Endodermal cell (in vitro differentiated cells): ENCODE measurements around the gene RIMS4. TPM values are rescaled to one million over a fixed set of nuclear protein-coding genes. Genes with fewer than 3 reads are reported as not detected.
A peak's percentile ranks its signal among the peaks of the same experiment; 100 is the strongest.

Source experiments
- DNase-seq: peaks from one replicate; pipeline ENCODE4 v3.0.0-alpha.2; 2017
- H3K27ac ChIP-seq: 2 replicates; pipeline ENCODE4 v1.5.1; 2013; ENCODE audit warnings: mild to moderate bottlenecking, low read depth, low read length, moderate library complexity
- H3K27me3 ChIP-seq: 2 replicates; pipeline ENCODE4 v1.6.1; 2013; ENCODE audit warnings: mild to moderate bottlenecking, low read length, moderate library complexity; ENCODE audit not compliant: insufficient read depth, control insufficient read depth, poor library complexity, severe bottlenecking
- H3K36me3 ChIP-seq: 2 replicates; pipeline ENCODE4 v1.7.0; 2013; ENCODE audit warnings: mild to moderate bottlenecking, low read length, moderate library complexity; ENCODE audit not compliant: control insufficient read depth, insufficient read depth
- H3K4me1 ChIP-seq: one replicate; pipeline ENCODE4 v1.7.0; 2013; ENCODE audit warnings: low read length; ENCODE audit not compliant: control insufficient read depth, insufficient read depth
- H3K4me3 ChIP-seq: 2 replicates; pipeline ENCODE4 v1.5.1; 2013; ENCODE audit warnings: mild to moderate bottlenecking, low read length, moderate library complexity
- H3K9ac ChIP-seq: 2 replicates; pipeline ENCODE4 v1.6.1; 2013; ENCODE audit warnings: mild to moderate bottlenecking, low read length, moderate library complexity; ENCODE audit not compliant: poor library complexity, severe bottlenecking; ENCODE audit errors: extremely low read depth
- H3K9me3 ChIP-seq: 2 replicates; pipeline ENCODE4 v1.6.1; 2013; ENCODE audit warnings: mild to moderate bottlenecking, low read length, moderate library complexity; ENCODE audit not compliant: control insufficient read depth
- H3K27ac Mint-ChIP-seq: 2 replicates; pipeline ENCODE4 v1.8.0; 2020; ENCODE audit warnings: mixed read lengths
- H3K27me3 Mint-ChIP-seq: 2 replicates; pipeline ENCODE4 v1.8.0; 2021; ENCODE audit warnings: mild to moderate bottlenecking, mixed read lengths; ENCODE audit not compliant: insufficient read depth
- H3K36me3 Mint-ChIP-seq: 2 replicates; pipeline ENCODE4 v1.8.0; 2020; ENCODE audit warnings: low read depth, mixed read lengths
- H3K4me1 Mint-ChIP-seq: 2 replicates; pipeline ENCODE4 v1.8.0; 2020; ENCODE audit warnings: mixed read lengths
- H3K4me3 Mint-ChIP-seq: 2 replicates; pipeline ENCODE4 v1.8.0; 2020; ENCODE audit warnings: mild to moderate bottlenecking, moderate library complexity, mixed read lengths
- H3K9me3 Mint-ChIP-seq: 2 replicates; pipeline ENCODE4 v1.8.0; 2020; ENCODE audit warnings: mild to moderate bottlenecking, mixed read lengths
- CTCF ChIP-seq: fragments of 200-600 bp; sonication (generic); conservative IDR thresholded peaks from 2 replicates; pipeline ENCODE4 v1.5.0; 2021; ENCODE audit warnings: antibody characterized with exemption, mild to moderate bottlenecking
- WGBS, 2 experiments: methylation state at CpG; one replicate each; pipeline versions ENCODE4 v1.1.5 to v1.1.7; 2013; ENCODE audit warnings: missing lambda C conversion rate in 2 of 2, mixed read lengths in 1 of 2; ENCODE audit not compliant: insufficient coverage in 1 of 2, insufficient read length in 1 of 2; 5-methylcytosine and 5-hydroxymethylcytosine counted together
- total RNA-seq, 2 donors: library from RNA; stranded (reverse); fragmentation: NEBNext Ultra II Directional in 1 of 2; extraction: Animal tissue kit (Norgen Biotek cat#: 25700) in 1 of 2; gene quantifications; 2 replicates in 1 of 2; 3 replicates in 1 of 2; pipeline ENCODE4 v1.2.1, GENCODE V29; 2021

The RIMS4 gene
- total RNA-seq, 2 donors from 2014 or later: 4.3 to 13.0 TPM

GRCh38 chr20:44834693-44835092, 24.3 kb upstream of the RIMS4 start:
- Mint-ChIP-seq H3K4me3 (no peak overlapping the region), H3K4me1 (no peaks in the 10 kb centered on the region), H3K27me3 (peaks cover 6% of the 10 kb centered on the region), H3K27ac (no peak overlapping the region), H3K36me3 (no peaks in the 10 kb centered on the region), H3K9me3 (peaks cover 2% of the 10 kb centered on the region)
- Histone ChIP-seq H3K4me3 (no peak overlapping the region), H3K9ac (no peak overlapping the region), H3K36me3 (no peaks in the 10 kb centered on the region), H3K27ac (no peak overlapping the region), H3K4me1 (no peaks in the 10 kb centered on the region), H3K9me3 (peaks cover 7% of the 10 kb centered on the region), H3K27me3 (no peaks in the 10 kb centered on the region)
- DNase-seq: no peak
- TF ChIP-seq CTCF: no peak
- 82% methylated on average over 2 of the region's 2 CpGs; no CpG with 5 or more reads in 1 of the 2 experiments for WGBS, 2 experiments

GRCh38 chr20:44833437-44833836, 23.1 kb upstream of the RIMS4 start:
- Histone ChIP-seq H3K9ac (no peak overlapping the region), H3K4me1 (no peaks in the 10 kb centered on the region), H3K4me3 (no peak overlapping the region), H3K27ac (no peak overlapping the region), H3K27me3 (no peaks in the 10 kb centered on the region), H3K9me3 (peaks cover 7% of the 10 kb centered on the region), H3K36me3 (no peaks in the 10 kb centered on the region)
- Mint-ChIP-seq H3K4me3 (no peak overlapping the region), H3K4me1 (no peaks in the 10 kb centered on the region), H3K27me3 (peaks cover 6% of the 10 kb centered on the region), H3K9me3 (peaks cover 2% of the 10 kb centered on the region), H3K27ac (no peak overlapping the region), H3K36me3 (no peaks in the 10 kb centered on the region)
- WGBS, 2 experiments: 78 to 83% methylated on average over 1 of the region's 1 CpG
- no peak for TF ChIP-seq CTCF
- no peak for DNase-seq

GRCh38 chr20:44832724-44833123, 22.4 kb upstream of the RIMS4 start:
- Mint-ChIP-seq H3K4me3 (no peak overlapping the region), H3K36me3 (no peaks in the 10 kb centered on the region), H3K4me1 (no peaks in the 10 kb centered on the region), H3K27ac (no peak overlapping the region), H3K9me3 (peaks cover 2% of the 10 kb centered on the region), H3K27me3 (peaks cover 6% of the 10 kb centered on the region)
- no peak overlapping the region for H3K27ac ChIP-seq
- H3K36me3 ChIP-seq: no peaks in the 10 kb centered on the region
- H3K9ac ChIP-seq: no peak overlapping the region
- no peaks in the 10 kb centered on the region for H3K4me1 ChIP-seq
- H3K9me3 ChIP-seq: peaks cover 7% of the 10 kb centered on the region
- 70 to 78% methylated on average over 3 of the region's 3 CpGs for WGBS, 2 experiments
- H3K4me3 ChIP-seq: no peak overlapping the region
- DNase-seq: peak; percentile 56
- no peaks in the 10 kb centered on the region for H3K27me3 ChIP-seq
- no peak for TF ChIP-seq CTCF
